ENCODE data around the gene PLXNA2.

PLXNA2 gene

GRCh38 chr1:208268541-208269337 lies 24.6 kb upstream of the PLXNA2 start:
- in situ Hi-C loops (cut with MboI; ENCODE audit: low sequenced_read_pairs) = no loop called here

- in situ Hi-C loops (cut with MboI; ENCODE audit: low sequenced_read_pairs) = no loop called here
Measured at GRCh38 chr1:208265525-208265924, 21.3 kb upstream of the PLXNA2 start.

- in situ Hi-C loops (cut with MboI; ENCODE audit: low sequenced_read_pairs) = no loop called here
Measured at GRCh38 chr1:208265122-208265469, 20.9 kb upstream of the PLXNA2 start.

- in situ Hi-C loops (cut with MboI; ENCODE audit: low sequenced_read_pairs) = no loop called here
Measured at GRCh38 chr1:208264469-208265121, 20.4 kb upstream of the PLXNA2 start.

- in situ Hi-C loops (cut with MboI; ENCODE audit: low sequenced_read_pairs) = no loop called here
Measured at GRCh38 chr1:208261874-208262273, 17.7 kb upstream of the PLXNA2 start.

DNA sequence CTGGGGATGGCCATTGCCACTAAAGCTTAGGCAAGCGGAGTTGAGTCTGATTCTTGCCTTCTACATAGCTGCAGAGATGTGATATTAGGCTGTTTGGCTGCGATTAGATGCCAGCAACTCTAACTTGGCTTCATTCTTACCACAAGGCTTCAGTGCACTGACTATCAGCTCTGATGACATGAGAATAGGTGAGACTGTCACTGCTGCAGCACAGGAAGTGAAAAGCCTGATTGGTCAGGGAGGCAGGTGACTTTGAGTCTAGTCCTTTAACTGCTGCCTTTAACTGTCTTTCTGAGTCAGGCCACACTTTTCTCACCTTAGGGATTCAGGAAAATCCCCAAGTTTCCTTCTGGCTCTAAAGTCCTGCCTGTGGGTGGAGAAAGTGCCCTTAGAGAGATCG lies 14.1 kb upstream of the PLXNA2 start:
- in situ Hi-C loops (cut with MboI; ENCODE audit: low sequenced_read_pairs) = no loop called here

DNA sequence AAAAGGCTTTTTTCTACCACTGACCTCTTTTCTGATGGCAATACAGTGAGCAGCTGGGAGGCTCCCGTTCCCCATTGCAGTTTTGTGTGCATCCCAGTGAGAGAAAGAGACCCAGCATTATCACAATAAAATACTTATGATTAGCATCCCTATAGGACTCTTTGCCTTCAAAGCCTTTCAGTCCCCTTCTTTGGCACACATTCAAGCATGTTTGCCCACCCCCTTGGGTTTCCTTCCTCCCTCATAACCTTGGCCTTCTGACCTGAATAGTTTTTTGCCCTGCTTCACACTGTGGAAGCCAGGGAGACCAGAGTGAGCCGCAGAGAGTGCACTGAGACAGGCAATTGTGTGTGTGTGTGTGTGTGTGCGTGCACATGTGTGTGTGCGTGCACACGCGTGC lies 13.2 kb upstream of the PLXNA2 start:
- in situ Hi-C loops (cut with MboI; ENCODE audit: low sequenced_read_pairs) = no loop called here

GRCh38 chr1:208256556-208256955 lies 12.4 kb upstream of the PLXNA2 start:
- in situ Hi-C loops (cut with MboI; ENCODE audit: low sequenced_read_pairs) = no loop called here

GRCh38 chr1:208256091-208256490 lies 11.9 kb upstream of the PLXNA2 start:
- in situ Hi-C loops (cut with MboI; ENCODE audit: low sequenced_read_pairs) = no loop called here

DNA sequence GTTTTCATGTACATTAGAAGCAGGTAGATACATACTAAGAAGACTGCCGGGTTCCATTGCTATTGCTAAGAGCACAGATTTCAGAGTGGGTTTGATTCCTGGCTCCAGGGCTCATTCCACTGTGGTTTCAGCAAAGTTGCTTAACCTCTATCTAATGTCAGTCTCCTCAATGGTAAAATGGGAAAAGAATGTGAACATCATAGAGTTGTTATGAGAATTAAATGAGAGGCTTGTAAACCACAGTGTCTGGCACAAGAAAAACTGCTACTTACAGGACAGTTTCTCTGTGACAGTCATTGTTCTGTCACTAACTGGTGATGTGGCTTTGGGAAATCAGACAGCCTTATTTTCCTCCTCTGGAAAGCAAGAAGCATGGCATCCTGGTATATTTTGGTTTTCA lies 10.7 kb upstream of the PLXNA2 start:
- in situ Hi-C loops (cut with MboI; ENCODE audit: low sequenced_read_pairs) = no loop called here

GRCh38 chr1:208254376-208254775 lies 10.2 kb upstream of the PLXNA2 start:
- in situ Hi-C loops (cut with MboI; ENCODE audit: low sequenced_read_pairs) = no loop called here

DNA sequence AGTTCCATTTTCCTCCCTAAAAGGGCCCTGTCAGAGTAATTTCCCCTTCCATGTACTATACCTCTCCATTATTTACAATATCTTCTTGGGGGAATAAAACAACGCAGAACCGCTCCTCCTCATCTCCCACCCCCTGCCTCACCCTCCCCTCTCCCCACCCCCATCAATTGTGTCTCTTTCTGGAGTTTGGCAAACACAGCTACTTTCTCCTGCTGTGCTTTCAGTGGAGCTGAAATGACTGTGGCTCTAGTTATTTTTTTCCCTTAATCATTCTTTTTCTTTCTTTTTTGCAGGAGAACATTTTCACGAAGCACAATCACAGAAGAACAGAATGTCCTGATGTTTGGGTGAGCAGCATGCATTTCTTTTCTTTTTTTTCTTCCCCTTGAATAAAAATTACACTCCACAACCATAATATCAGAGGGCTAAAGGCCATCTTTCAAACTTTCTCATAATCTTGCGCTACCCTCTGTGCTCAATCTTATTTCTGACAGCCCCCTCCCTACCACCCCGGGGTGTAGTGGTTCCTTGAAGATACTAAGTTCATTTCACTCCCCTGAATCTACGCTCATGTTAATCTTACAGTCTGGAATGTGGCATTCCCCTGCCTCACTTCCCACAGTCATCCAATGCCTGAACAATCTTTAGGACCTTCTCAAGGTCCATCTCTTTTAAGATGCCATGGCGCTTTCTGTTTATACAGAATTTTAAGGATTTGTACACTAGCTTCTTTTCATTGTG lies 8.8 kb upstream of the PLXNA2 start:
- in situ Hi-C loops (cut with MboI; ENCODE audit: low sequenced_read_pairs) = no loop called here

GRCh38 chr1:208251911-208252835 lies 8.0 kb upstream of the PLXNA2 start:
- in situ Hi-C loops (cut with MboI; ENCODE audit: low sequenced_read_pairs) = no loop called here

DNA sequence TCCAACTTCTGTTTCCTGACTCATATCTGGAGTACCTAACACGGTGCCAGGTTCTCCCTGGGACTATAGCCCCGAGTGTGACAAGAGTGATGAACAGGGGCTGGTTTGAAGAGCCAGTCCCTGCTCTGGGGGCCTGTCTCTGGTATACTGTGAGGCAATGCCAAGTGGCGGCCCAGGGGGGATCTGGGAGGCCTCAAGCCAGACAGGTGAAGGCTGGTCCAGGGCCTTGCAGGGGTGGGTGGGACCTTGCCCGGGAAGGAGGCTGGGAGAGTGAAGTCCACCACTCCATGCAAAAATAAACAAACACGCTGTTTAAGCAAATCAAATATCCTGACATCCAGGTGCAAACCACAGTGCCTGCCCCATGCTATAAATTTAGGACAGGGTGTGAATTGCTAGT lies 6.8 kb upstream of the PLXNA2 start:
- in situ Hi-C loops (cut with MboI; ENCODE audit: low sequenced_read_pairs) = no loop called here

DNA sequence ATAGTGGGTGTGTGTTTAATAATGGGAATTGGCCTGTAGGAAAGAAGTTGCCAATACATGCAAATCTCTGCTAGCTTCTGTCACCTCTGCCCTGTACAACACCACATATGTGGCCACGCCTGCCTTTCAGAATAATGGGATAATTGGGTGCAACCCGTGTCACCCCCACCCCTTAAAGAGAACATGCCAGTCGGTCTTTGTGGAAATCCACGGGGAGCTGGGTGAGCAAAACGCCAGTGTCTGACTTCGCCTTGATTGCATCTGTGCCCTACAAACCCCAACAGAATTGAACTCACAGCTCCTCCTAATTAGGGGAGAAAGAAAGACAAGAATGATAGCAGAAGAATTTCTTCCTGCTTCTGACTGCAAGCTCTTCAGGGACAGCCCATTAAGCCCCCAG lies 6.4 kb upstream of the PLXNA2 start:
- in situ Hi-C loops (cut with MboI; ENCODE audit: low sequenced_read_pairs) = no loop called here

GRCh38 chr1:208248991-208249696 lies 5.0 kb upstream of the PLXNA2 start:
- in situ Hi-C loops (cut with MboI; ENCODE audit: low sequenced_read_pairs) = loop anchor here (25.0 kb wide), 1 partner anchor 237 kb away; no protein-coding TSS in a partner anchor

DNA sequence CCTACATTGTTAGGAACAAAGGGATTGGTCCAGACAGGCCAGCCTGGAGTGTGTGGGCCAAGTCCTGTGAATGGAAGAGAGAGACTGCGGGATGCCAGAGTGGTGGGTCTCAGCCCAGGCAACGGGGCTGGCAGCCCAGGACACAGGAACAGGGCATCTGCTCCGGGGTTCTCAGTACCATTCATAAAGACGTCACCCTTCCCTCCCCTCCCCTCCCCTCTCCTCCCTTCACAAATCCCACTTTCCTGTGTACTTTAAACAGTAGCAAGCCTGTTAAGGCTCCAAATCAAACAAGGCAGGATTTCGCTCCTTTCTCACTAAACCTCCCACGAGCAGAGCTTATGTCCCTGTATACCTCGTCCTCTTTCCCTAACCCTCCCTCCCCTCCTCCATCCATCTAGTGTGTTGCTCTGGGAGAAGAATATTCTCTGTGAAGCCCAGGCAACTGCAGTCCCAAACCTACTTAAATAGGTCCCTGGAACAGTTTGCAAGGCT lies 4.2 kb upstream of the PLXNA2 start:
- in situ Hi-C loops (cut with MboI; ENCODE audit: low sequenced_read_pairs) = loop anchor here (25.0 kb wide), 1 partner anchor 236 kb away; no protein-coding TSS in a partner anchor

DNA sequence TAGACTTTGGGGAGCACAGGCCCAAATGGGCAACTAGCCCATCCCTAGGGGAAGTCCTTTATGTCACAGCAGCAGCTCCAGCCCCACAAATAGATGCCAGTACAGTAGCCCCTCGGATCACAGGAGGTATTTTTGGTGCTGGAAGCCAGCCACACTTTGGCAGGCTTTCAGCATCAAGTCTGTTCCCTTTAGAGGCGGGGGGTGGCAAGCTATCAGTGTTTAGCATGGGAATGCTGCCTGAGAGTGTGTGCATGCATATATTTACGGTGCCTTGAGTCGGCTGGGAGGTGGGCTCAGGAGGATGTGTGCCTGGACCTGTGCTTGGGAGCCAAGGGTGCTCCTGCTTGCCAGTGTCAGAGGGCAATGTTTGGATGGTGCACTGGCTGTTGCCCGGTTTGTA lies 3.5 kb upstream of the PLXNA2 start:
- in situ Hi-C loops (cut with MboI; ENCODE audit: low sequenced_read_pairs) = loop anchor here (25.0 kb wide), 1 partner anchor 235 kb away; no protein-coding TSS in a partner anchor

- in situ Hi-C loops (cut with MboI; ENCODE audit: low sequenced_read_pairs) = loop anchor here (25.0 kb wide), 1 partner anchor 233 kb away; no protein-coding TSS in a partner anchor
Measured at GRCh38 chr1:208245185-208245705, 1.1 kb upstream of the PLXNA2 start.
